Activated CD4-positive, alpha-beta T cell treated with anti-CD3 and anti-CD28 coated beads, Interleukin-10, Interleukin-2, amounts not matched to agents 100 ng/mL and 50 ng/mL, durations not matched to agents 16 hours and 8 hours (primary cell): ENCODE data around the gene PACSIN3.
A peak's percentile ranks its signal among the peaks of the same experiment; 100 is the strongest.
"Not testable (repeated sequence)": the region's sequence is repeated elsewhere in the genome, so short reads cannot be mapped to it uniquely, and the experiment has no call there.

ENCODE experiments used
- DNase-seq: peaks from one replicate; pipeline ENCODE4 v3.0.0-alpha.2; 2020

The PACSIN3 gene

DNA sequence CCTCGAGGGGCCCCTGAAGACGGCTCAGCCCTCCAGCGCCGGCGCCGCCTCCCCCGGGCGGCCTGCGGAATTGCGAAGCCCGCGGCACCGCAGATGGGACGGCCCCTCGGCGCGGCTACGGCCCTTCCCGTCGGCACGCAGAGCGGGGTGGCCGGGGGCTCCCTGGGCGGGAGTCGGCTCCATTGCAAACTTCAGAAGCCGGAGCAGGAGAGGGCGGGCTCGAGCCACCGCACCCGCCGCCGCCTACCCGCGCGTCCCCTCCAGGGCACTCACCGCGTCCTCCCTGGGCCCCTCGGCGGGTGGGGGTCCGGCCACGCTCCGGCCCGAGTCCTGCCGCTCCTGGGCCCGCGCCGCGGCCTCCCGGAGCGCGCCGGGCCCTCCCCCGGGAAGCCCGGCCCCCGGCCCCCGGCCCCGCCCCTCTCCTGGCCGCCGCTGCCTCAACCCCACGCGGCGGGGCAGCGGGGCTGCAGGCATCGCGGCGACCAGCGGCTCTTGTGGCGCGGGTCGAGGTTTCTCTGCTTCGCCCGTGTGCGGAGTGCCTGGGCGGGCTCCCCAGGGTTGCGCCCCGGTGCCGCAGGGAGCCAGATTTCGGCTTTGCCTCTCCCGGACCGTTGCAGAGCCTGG, at the start of gene PACSIN3:
Gene PACSIN3, minus strand, starts transcription at position 359 of the 624 bp plus-strand sequence. CDS start 3,707 bp downstream, outside the sequence.
- peak; percentile 53 for DNase-seq

DNA sequence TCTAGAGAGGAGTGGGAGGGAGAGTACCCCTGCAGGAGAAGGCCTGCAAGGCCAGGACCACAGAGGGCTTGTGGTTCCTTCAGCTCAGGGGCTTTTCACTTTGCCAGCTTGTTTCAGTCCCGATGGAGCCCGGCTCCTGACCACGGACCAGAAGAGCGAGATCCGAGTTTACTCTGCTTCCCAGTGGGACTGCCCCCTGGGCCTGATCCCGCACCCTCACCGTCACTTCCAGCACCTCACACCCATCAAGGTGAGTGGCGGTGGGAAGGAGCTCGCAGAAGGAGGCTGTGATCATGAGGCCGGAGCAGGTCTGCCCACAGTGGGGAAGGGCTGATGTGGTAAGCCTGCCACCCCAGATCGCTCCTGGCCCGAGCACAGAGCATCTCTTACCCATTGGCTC, 48.9 kb upstream of the PACSIN3 start:
- DNase-seq, result no peak

- DNase-seq, result peak; percentile 32
These were observed 48.5 kb upstream of the PACSIN3 start for GRCh38 chr11:47234669-47235100.

GRCh38 chr11:47233989-47234668, 47.9 kb upstream of the PACSIN3 start:
- peak; percentile 26 for DNase-seq

GRCh38 chr11:47233051-47233450, 46.8 kb upstream of the PACSIN3 start:
- no peak for DNase-seq

DNA sequence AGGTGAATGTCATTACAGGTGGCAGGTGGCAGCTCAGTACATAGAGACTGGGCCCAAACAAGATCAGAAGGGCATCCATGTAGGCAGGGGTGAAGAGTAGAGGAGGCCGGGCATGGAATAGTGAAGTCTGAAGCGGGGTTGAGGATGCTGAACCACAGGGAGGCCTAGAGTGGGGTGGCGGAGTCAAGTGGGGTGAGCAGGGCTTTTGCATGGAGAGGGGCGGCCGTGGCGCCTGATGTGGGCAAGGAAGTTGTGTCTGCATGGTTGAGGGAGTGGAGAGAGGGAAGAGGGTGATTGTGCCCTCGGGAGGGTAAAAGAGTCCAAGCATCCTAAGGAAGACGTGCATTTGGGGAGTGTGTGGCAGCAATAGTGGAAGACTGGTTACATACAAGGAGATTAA, 42.9 kb upstream of the PACSIN3 start:
- DNase-seq, result no peak

- DNase-seq, result peak; percentile 75
These were observed 39.5 kb upstream of the PACSIN3 start for GRCh38 chr11:47225552-47226400.

GRCh38 chr11:47222696-47223095, 36.5 kb upstream of the PACSIN3 start:
- no peak for DNase-seq

DNA sequence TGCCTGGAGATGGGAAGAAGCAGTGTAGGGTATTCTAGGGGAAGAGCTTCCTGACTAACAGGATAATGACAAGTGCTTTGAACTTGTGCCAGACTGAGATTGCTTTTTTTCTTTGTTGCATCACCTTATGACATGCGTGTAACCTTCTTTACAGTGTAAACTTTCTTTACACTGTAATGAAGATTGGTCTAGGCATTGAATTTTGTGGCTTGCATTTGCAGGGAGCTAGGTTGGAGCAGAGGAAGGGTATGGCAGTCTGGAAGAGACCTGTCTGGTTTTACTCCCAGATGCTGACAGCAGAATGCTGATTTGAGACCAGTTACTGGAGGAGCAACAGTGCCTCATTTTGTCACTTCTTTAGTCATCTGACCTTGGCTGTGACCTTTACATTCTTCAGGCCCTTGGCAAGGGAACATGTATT, 34.2 kb upstream of the PACSIN3 start:
- peak; percentile 16 for DNase-seq

GRCh38 chr11:47216121-47216798, 30.0 kb upstream of the PACSIN3 start:
- DNase-seq, result peak; percentile 84

- peak; percentile 24 for DNase-seq
These were observed 29.2 kb upstream of the PACSIN3 start for GRCh38 chr11:47215366-47215910.

GRCh38 chr11:47213950-47214565, 27.8 kb upstream of the PACSIN3 start:
- peak; percentile 96 for DNase-seq

GRCh38 chr11:47212938-47213337, 26.7 kb upstream of the PACSIN3 start:
- DNase-seq, result no peak

DNA sequence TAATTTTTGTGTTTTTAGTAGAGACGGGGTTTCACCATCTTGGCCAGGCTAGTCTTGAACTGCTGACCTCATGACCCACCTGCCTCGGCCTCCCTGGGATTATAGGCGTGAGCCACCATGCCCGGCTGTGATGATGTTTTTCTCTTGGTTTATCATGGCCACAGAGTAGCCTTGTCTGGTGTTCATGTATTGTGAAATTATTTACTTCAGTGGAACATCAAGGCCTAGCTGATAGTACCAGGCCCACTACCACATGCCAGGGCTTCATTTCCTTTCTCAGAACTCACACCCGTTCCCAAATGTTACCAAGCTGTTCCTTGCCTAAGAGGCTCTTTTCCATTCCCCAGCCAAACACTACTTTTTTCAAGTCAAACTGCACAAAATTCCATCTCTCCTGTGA, 22.4 kb upstream of the PACSIN3 start:
- DNase-seq, result no peak

DNA sequence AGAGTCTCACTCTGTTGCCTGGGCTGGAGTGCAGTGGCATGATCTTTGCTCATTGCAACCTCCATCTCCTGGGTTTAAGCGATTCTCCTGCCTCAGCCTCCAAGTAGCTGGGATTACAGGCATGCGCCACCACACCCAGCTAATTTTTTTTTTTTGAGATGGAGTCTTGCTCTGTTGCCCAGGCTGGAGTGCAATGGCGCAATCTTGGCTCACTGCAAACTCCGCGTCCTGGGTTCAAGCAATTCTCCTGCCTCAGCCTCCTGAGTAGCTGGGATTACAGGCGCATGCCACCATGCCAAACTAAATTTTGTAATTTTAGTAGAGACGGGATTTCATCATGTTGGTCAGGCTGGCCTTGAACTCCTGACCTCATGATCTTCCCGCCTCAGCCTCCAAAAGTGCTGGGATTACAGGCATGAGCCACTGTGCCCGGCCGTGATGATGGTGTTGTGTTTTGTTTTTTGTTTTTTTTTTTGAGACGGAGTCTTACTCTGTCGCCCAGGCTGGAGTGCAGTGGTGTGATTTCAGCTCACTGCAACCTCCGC, 21.8 kb upstream of the PACSIN3 start:
- not testable (repeated sequence) for DNase-seq

DNA sequence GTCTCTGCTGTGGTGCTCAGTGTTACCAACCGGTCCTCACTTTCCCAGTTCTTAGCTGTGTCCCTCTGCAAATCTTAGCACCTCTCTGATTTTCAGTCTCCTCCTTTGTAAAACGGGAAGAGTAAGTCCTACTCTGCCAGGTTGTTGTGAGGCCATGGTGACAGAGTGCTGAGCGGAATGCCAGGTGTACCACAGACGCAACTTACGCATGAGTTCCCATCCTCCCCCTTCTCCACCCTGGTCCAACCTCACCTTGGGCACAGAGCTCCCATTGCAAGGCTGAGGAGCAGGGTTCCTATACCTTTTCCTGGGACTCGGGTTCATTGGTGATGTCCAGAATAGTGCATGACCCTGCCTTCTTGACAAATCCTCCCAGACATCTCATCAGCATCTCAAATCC, 21.2 kb upstream of the PACSIN3 start:
- DNase-seq, result no peak

- not testable (repeated sequence) for DNase-seq
These were observed 20.3 kb upstream of the PACSIN3 start for GRCh38 chr11:47206577-47206976.

DNA sequence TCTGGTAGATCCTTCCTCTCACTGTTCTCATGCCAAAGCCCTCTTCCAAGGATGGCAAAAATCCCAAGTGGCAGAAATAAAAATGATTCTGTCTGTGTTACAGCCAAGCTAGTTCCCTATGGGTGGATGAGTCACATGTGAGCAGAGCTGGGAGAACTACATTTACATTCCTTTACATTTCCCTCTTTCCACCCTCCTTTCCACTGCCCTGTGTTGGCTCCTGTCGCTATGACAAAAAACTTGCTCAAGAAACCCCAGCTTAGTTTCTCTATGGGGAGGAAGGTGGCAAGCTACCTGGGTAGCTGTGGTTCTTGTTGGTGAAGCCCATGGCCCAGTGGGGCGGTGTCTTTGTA, 18.4 kb upstream of the PACSIN3 start:
- DNase-seq, result no peak

- no peak for DNase-seq
These were observed 16.3 kb upstream of the PACSIN3 start for GRCh38 chr11:47202576-47202975.

DNA sequence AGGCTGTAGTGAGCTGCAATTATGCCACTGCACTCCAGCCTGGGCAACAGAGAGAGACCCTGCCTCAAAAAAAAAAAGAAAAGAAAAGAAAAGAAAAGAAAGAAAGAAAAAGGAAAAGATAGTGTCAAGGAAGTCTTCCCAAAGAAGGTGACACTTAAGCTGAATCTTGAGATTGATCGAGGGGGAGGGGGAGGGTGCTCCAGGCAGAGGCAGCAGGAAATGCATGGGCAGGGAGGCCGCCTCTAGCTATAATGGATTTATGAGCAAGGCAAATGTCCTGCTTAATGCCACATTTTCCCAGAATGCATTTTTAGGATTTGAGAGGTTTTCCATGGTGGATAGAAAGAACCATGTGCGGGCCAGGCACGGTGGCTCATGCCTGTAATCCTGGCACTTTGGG, 14.8 kb upstream of the PACSIN3 start:
- DNase-seq, result no peak

GRCh38 chr11:47198161-47198560, 11.9 kb upstream of the PACSIN3 start:
- not testable (repeated sequence) for DNase-seq

GRCh38 chr11:47192111-47192510, 5.9 kb upstream of the PACSIN3 start:
- DNase-seq, result no peak
